GM19238 (cell line): Measurements from ENCODE around the gene SCARF2.
A peak's percentile ranks its signal among the peaks of the same experiment; 100 is the strongest.
"Not testable (repeated sequence)": the region's sequence is repeated elsewhere in the genome, so short reads cannot be mapped to it uniquely, and the experiment has no call there.

Experiments
- DNase-seq: peaks from one replicate; pipeline ENCODE4 v3.0.0; 2011; ENCODE audit warnings: low spot score; ENCODE audit not compliant: insufficient read length

Gene SCARF2

GRCh38 chr22:20395181-20395906 is 42.3 kb downstream of the SCARF2 start:
- DNase-seq = no peak

- peak; percentile 63 for DNase-seq
Measured at GRCh38 chr22:20393705-20394476, 43.7 kb downstream of the SCARF2 start, which contains the start of gene ZNF74. Gene ZNF74 (plus strand): TSS chr22:20394151. CDS start chr22:20394629, 478 bp downstream.

GRCh38 chr22:20392983-20393704 is 44.5 kb downstream of the SCARF2 start:
- DNase-seq = no peak

- DNase-seq = not testable (repeated sequence)
Measured at GRCh38 chr22:20392365-20392881, 45.2 kb downstream of the SCARF2 start.

- DNase-seq = no peak
Measured at GRCh38 chr22:20391222-20391621, 46.4 kb downstream of the SCARF2 start.

GRCh38 chr22:20390394-20390907 is 47.2 kb downstream of the SCARF2 start:
- DNase-seq = no peak

GRCh38 chr22:20389288-20389687 is 48.3 kb downstream of the SCARF2 start:
- DNase-seq = no peak

- DNase-seq = no peak
Measured at GRCh38 chr22:20388200-20388599, 49.4 kb downstream of the SCARF2 start.

- no peak for DNase-seq
Measured at GRCh38 chr22:20386972-20387371, 50.7 kb downstream of the SCARF2 start.

GRCh38 chr22:20386336-20386735 is 51.3 kb downstream of the SCARF2 start:
- no peak for DNase-seq

GRCh38 chr22:20384865-20385264 is 52.8 kb downstream of the SCARF2 start:
- no peak for DNase-seq

GRCh38 chr22:20384171-20384570 is 53.5 kb downstream of the SCARF2 start:
- no peak for DNase-seq

GRCh38 chr22:20383538-20383937 is 54.1 kb downstream of the SCARF2 start:
- DNase-seq = no peak

GRCh38 chr22:20380486-20380885 is 57.1 kb downstream of the SCARF2 start:
- no peak for DNase-seq

GRCh38 chr22:20378684-20379083 is 58.9 kb downstream of the SCARF2 start:
- DNase-seq = not testable (repeated sequence)

GRCh38 chr22:20378110-20378509 is 59.5 kb downstream of the SCARF2 start:
- DNase-seq = no peak

- DNase-seq = not testable (repeated sequence)
Measured at GRCh38 chr22:20376983-20377382, 60.6 kb downstream of the SCARF2 start.

- DNase-seq = not testable (repeated sequence)
Measured at GRCh38 chr22:20376281-20376680, 61.3 kb downstream of the SCARF2 start.
